ENCODE data around the gene GPC4.

Gene GPC4

GRCh38 chrX:133415276-133416105, at the start of gene GPC4:
GPC4 (minus strand) TSS chrX:133415489; CDS start chrX:133414965, 524 bp downstream.
- DNase-seq, result peak; percentile 18

DNA sequence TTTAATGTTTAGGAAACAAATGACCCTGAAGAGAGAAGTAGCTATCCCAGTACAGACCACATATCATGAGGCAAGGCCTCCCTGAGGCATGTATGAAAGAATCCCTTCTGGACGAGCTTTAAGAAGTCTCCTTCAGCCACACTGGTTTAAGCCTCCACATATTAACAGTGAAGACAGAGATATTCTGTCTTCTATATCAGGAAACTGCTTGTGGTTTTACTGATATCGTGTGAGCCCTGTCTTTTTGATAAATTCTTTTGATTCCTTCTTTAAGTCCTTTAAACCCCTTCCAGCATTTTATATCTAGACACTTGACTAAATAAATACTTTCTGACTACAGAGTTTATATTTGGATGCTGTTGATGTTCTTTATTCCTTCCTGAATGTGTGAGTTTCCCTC, 45.9 kb upstream of the GPC4 start:
- no peak for DNase-seq

GRCh38 chrX:133454924-133455323, 39.6 kb upstream of the GPC4 start:
- no peak for DNase-seq

DNA sequence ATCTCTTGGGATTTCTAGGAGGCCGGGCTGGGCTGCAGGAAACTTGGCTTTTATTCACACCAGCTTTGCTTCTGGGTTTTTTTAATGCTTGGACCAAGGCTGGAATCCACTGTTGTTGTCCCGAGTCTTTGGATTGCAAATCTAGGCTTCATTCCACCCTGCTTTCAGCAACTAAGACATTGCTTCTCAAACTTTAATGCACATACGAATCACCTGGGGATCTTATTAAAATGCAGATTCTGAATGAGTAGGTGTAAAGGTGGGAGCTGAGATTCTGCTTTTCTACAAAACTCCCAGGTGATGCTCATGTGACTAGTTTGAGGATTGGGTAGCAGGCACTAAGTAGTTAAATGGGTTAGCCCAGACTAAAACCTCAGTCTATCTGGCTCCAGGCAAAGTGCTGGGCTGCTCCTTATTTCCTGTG, 39.2 kb upstream of the GPC4 start:
- no peak for DNase-seq

- no peak for DNase-seq
These were observed 33.3 kb upstream of the GPC4 start for GRCh38 chrX:133448512-133449076.

DNA sequence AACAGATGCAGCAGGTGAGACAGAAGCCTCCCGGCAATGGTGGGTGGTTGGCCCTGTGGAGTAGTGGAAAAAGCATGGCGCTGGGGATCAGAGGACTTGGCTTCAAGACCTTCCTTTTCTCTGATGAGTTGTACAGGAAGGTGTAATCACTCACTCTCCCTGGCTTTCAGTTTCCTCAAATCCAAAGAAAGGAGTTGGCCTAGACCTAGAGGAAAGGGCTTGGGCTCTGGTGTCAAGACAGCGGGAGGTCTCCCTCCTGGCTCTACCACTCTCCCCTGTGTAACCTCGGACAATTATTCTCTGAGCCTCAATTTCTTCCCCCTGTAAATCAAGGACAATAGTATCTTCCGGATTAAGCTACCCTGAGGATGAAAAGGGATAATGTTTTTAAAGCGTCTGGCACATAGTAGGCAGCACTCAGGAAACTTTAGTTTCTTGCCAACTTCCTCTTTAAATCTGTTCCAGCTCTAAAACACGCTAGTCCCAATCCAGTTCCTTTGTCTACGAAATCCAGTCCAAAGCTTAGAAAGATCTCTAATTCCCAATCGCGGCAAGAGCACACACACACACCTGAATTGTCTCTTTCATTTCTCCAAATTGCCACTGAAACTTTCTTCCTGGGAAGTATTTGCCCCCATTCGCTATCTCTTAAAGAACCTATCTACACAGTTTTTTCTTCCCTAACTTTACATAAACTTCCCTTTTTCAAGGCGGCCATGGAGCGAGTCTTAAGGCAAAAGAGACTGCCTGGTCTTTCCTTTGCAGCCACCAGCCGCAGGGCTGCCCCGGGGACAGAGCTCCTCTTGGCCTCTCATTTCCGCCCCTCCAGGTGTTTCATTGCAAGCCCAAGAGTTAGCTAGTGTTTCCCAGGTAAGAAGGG, 29.9 kb upstream of the GPC4 start:
- DNase-seq, result peak; percentile 44

DNA sequence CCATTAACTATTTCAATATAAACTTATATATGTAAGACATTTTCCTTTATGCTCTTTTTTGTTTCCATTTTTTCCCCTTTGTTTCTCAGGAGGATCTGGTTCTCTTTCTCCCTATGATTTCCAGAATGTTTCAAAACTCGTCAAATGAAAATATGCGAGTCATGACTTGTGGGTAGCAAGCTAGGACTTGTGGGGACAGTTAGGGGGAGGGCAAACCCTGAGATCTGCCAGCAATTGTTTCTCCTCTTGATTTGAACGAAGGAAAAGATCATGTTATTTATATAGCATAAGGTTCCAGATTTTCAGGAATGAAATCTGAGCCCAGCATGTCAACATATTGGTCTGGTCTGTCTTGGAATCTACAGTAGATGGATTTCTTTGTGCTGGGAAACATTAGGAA, 28.9 kb upstream of the GPC4 start:
- DNase-seq, result no peak

- DNase-seq, result no peak
These were observed 25.5 kb upstream of the GPC4 start for GRCh38 chrX:133440797-133441163.

DNA sequence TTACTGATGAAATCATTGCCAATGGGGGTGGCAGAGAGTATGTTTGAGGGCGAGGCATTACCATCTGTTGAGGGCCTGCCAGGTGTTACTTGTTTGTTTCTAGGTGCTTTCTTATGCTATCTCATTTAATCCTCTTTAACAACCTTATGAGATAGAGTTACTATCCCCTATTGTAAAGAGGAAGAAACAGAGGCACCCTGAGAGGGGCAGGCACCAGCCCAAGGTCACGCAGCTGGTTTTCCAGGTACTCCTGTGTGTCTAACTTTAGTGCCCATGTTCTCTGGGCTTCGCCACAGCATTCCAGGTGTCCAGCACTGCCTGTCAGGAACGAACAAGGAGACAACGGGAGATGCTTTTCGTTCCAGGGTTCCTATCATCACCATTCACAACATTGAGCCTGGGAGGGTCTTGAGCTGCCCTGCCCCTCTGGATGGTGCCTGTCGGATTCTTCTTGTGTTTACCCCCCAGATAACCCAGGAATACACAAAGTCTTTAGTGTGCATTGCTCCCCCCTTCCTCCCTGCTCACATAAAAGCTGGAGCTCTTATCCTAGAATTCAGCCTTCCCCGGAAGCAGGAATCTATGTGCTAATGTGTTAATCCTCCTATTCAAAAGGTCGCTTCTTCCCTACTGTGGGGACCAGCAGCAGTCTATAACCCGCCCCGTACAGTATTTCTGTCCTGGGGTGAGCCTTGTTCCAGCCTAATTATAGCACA, 24.9 kb upstream of the GPC4 start:
- DNase-seq, result no peak

- DNase-seq, result no peak
These were observed 22.5 kb upstream of the GPC4 start for GRCh38 chrX:133437766-133438165.

DNA sequence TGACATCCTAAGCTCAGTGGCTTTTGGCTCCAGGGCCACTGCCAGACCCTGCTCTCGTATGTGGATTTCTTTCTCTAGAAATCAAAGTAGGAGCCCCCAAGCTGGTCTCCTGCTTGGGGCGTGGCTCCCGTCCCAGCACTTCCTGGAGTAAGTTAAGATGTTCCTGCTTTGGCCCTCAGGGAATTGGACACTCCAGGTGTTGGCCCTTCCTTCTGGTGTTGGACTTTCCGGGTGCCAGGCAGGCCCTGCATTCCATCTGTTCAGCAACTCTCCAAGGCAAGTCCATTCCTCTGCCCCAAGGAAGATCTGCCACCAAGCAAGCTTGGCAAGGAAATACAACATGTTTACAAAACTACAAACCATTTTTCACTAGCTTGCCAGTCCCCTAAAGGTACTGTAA, 22.1 kb upstream of the GPC4 start:
- DNase-seq, result no peak

DNA sequence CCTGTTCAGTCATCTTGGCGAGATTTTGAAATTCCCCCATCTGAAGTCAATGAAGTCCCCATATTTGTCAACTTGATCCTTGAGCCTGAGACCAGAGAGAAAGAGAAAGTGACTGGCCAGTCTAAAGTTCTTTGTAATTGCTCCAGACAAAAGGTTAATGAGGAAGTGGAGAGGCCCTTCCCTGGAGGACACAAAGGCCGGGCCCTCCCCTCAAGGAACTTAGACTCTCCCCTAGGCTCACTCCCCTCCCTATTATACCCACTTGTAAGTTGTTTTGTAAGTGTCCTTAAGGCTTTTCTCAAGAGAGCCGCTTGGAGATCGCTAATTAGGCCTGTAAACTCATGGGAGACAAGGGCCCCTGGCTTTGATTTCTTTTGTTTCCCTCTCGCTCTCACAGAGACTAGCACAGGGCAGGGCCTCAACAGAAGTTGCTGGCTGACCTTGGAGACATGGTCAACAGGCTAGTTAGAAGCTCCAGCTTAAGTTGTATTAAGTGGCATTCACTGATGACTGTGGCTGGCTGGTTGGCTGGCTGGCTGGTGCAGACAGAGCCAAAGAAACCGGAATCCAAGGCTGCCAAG, 20.3 kb upstream of the GPC4 start:
- no peak for DNase-seq

- no peak for DNase-seq
These were observed 19.0 kb upstream of the GPC4 start for GRCh38 chrX:133434197-133434820.

DNA sequence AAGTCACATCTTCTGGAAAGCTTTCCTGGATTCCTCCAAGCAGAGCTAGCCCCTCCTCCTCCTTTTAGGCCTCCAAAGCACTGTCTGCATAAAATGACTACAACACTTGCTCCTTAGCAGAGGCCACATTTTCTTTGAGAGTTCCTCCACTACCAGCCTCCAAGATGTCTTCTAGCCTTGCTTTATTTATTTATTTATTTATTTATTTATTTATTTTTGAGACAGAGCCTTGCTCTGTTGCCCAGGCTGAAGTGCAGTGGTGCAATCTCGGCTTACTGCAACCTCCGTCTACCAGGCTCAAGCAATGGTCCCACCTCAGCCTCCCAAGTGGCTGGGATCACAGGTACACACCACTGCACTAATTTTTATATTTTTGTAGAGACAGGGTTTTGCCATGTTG, 4.6 kb upstream of the GPC4 start:
- no peak for DNase-seq

- DNase-seq, result no peak
These were observed 3.3 kb upstream of the GPC4 start for GRCh38 chrX:133418588-133418987.

- no peak for DNase-seq
These were observed 2.1 kb upstream of the GPC4 start for GRCh38 chrX:133417364-133417763.

GRCh38 chrX:133414406-133415275, 648 bp downstream of the GPC4 start:
- peak; percentile 0 for DNase-seq

- no peak for DNase-seq
These were observed 1.9 kb downstream of the GPC4 start for GRCh38 chrX:133413218-133413925.

- DNase-seq, result no peak
These were observed 2.6 kb downstream of the GPC4 start for GRCh38 chrX:133412665-133413064.

GRCh38 chrX:133412246-133412645, 3.0 kb downstream of the GPC4 start:
- DNase-seq, result no peak
